ENCODE measurements around the gene GEMIN8.

The GEMIN8 gene, protein sequence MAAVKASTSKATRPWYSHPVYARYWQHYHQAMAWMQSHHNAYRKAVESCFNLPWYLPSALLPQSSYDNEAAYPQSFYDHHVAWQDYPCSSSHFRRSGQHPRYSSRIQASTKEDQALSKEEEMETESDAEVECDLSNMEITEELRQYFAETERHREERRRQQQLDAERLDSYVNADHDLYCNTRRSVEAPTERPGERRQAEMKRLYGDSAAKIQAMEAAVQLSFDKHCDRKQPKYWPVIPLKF

DNA sequence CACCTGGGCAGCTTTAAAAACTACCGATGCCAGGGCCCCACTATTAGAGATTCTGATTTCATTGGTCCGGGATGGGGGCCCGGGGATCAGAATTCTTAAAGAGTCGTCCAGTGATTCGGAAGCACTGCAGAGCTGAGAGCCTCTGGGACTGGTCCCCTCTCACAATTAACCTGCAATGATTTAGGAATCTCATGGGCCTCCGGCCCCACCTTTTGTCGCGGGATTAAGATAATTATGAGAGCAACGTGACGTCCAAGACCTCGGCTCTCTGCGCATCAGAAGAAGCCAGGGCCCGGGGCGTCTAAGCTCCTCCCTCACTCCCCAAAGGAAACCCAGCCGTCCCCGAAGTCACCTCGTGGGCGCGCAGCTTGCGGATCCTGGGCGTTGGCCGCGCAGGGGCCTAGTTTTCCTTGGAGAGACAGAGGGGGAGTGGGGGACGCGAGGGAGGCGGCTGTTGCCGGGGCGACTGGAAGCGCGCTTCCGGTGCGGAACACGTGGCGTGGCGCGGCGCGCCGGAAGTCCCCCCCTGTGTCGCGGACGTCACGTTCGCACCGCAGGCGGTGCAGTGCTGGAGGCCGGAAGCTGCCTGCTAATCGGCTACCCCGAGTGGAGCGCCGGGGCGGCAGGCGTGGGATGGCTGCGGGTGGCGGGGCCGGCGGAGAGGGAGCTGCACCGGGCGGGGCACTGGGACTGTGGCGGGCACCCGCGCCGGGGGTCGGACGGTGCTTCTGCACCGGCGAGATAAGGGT, at the start of gene GEMIN8:
Gene GEMIN8, minus strand, starts transcription at position 468 of the 749 bp plus-strand sequence. CDS start 8,414 bp downstream, outside the sequence.
- peak; percentile 68 for DNase-seq

DNA sequence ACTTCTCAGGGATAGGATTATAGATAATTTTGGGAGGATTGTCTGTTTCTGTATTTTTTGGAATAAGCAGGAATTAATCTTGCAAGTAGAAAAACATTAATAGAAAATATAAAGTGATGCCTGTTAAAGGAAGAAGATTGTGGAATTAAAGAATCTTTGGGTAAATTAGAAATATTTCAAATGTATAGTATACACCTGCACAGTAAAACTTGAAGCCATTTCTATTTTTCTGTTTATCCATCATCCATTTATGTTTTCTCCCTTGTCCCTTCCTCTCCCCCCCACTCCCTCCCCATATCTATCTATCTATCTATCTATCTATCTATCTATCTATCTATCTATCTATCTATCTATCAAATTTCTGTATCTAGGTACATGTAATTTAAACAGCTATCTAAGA, 46.9 kb upstream of the GEMIN8 start:
- DNase-seq: no peak

DNA sequence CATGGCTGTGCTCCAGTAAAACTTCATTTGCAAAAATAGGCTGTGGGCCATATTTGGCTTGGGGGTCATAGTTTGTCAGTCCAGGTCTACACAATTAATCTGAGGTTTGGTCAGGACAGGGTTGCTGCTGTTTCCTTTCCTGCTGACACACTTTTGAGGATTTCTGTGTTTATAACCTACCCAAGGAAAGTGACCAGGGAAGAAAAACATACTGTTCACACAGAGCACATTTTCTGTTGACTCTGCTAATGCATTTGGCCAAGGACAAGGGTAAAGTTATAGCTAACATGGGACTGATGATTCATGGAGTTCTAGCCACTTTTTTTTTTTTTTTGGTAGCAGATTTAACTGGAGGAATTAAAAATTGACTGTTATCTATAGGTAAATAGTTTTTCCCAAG, 43.9 kb upstream of the GEMIN8 start:
- no peak for DNase-seq

DNA sequence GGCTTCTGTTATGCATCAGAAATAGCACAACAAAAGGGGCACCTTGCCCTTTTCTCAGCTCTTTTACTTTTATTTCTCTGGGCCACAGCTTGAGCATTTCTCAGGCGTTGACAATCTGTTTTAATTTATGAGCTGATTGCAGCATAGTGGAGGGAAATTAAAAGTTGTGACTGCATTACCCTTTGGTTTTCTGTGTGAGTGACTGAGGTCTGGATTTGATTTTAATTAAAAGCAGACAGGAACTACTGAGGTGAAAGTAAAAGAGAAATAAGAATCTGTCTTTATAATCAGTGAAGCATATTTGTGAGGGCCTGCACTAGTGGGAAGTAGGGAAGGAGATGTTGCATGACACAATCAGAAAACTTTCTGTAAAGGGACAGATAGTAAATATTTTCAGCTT, 43.4 kb upstream of the GEMIN8 start:
- no peak for DNase-seq

DNA sequence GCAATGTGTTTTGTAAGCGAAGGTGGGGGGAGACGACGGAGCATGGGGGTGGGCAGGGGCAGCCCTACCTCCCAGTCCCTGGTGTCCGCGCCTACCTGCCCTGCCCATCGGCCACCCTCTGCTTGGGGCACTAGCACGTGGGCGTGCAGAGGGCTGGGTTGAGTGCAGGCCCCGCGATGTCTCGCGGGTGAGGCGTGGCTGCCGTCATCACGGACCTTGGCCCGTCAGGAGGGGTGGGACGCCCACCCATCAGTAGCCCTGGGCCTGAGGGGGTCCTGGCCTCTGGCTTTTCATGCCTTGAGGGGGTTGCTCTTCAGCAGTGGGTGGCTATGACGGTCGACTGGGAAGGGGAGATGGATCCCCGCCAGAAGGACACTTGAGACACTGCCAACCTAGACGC, 36.1 kb upstream of the GEMIN8 start:
- DNase-seq: no peak

DNA sequence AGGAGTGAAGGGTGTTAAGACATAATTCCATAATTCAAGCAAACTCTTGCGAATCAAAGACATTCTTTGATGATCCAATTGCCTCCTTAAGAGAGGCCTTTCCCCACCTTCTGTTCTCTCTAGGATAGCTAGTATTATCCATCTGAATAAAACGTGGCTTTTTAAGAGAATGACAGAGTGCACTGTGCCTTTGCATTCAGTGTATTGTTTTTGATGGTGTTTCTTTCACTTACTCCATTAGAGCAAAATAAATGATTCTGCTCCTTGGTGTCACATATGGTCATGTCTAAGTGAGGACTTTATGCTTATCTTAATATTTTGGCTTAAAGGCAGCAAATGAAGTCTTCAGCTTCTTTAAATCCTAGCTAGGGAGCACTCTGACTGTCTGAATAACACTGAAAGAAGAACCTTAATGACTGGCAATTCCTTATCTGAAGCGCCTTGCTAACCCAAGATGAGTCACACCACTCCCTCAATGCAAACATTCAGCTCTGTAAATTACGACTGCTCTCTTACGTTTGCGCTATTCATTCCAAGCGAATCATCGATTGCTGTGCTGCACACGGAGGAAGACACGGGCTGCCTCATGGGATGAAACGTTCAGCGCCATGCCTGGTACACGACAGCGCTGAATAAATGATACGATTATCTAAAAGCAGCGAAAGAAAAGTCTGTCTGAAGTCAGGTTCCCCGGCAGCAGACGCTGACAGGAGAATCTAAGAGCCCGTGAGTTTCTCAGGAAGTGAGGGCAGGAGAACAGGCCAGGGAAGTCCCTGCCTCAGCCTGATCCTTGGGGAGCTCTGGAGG, 35.1 kb upstream of the GEMIN8 start:
- DNase-seq: no peak

DNA sequence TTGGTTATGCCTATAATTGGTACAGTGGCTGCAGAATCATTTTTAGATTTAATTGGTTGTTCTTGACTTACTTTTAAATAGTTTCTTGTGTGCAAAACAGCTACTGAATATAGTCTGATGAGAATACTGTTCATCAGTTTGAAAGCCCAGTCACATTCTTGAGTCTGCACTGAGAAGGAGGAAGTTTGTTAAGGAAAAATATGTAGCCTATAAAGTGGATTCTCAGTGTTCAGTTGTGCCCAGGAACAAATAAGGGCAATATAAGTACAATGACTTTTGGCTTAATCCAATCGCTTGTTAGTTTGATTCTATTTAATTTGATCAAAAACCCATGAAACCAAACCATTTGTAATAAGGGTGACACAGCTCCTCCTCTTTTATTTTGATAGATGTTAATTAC, 32.8 kb upstream of the GEMIN8 start:
- DNase-seq: no peak

DNA sequence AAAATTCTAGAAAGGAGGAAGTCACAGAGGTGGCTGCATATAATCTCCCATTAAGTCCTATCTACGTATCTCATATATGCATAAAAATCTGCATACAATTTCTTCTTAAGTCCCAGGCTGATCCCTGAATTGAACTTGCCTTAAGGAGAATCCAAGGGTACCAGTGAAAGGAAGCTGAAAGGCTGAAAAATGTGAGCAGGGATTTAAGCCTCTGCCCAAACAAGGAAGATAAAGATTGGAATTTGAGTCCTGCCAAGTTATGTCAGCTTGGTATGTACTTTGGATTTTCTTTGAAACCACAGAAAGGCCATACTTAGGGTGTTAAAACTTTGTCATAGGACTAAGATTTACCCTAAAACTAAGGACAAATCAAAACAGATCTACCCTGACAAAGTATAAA, 26.5 kb upstream of the GEMIN8 start:
- no peak for DNase-seq

DNA sequence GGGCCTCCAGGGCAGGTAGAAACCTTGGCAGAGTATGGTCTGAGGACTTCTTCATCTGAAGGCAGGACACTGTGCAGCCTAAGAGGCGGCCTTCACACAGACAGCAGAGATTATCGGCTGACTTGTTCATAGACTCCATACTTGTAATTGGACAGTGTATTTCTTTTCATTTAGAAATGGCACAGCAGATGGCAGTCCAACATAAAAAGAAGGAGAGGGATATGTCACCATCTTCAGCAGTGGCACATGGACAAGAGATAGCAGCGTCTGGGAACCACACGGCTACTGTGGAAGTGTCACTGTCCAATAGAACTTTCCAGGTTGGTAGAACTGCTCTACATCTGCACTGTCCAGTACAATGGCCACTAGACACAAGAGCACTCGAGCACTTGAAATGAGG, 21.7 kb upstream of the GEMIN8 start:
- no peak for DNase-seq

DNA sequence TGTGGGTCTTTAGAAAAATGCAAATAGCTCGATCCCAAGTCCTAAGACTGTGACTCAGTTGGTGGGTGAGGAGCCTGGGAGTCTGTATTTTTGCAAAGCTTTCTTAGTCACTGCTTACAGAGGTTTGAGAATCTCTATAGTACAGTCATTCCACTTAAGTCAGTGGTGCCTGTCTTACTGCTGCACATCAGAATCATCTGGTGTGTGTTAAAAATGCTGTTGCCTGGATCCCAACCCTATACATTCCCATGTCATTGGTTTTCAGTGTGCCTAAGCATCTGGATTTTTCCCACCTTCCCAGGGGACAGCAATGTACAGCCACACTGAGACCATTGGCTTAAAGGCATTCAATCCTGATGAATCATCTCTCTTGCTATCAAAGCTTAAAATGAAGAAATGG, 21.0 kb upstream of the GEMIN8 start:
- DNase-seq: no peak

DNA sequence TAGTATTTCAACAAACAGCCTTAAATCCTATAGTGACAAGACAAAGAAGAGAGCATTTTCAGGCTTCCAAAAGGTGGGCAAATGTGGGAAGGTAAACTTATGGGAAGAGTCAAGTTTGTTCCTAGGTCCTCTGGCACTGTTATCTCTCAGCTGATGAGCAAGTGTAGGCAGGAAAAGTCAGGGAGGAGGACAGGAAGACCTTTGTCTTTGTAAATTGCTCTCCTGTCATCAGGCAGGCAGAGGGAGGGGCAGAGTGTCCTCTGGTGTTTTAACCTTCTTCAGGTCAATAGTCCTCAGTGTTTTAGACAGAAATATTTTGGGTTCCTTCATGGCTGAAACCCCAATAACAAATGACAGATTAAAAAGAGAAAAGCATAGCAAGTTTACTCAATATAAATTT, 13.5 kb upstream of the GEMIN8 start:
- no peak for DNase-seq

DNA sequence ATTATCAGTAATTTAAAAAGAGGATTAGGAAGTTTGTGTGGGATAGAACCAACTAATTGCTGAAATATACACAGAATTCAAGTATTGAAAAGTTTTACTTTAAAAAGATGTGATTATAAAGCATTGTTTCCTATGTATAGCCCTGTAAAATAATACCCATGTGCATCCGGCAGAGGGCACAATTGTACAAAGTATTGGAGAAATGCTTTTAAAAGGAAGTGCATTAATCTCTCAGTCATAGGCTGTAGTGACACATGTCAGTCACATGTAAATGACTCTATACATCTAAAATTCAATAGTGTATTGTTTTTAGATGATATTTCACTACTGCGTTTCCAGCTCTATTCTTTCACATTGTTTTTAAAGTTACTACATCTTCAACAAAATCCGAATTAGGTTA, 9.7 kb upstream of the GEMIN8 start:
- DNase-seq: peak; percentile 7

DNA sequence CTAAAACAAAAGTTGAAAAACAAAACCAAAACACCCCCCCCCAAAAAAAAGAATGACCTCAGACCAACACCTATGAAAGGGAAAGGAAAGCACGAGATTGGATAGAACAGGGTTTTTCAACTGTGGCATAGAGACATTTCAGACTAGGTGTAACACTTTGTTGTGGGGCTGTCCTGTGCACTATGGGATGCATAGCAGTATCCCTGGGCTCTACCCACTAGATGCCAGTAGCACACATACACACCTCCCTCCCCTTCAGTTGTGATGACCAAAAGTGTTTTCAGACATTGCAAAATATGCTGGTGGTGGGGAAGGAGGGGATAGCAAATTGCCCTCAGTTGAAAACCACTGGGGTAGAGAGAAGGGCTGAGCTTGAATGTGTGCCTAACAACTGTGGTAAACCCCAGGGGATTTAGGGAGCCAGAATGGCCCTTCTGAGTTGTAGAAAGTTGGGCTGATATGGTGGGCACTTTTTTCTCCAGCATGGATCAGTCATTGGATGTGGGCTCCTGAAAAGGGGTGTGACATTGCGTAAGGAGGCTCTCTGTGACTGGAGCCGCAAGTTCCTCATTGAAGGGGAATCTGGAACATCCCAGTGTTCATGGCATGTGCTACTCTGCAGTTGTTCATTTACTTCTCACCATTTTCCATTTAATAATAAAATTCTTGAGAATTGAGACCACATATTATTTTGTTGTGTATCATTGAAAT, 8.8 kb upstream of the GEMIN8 start:
- no peak for DNase-seq

DNA sequence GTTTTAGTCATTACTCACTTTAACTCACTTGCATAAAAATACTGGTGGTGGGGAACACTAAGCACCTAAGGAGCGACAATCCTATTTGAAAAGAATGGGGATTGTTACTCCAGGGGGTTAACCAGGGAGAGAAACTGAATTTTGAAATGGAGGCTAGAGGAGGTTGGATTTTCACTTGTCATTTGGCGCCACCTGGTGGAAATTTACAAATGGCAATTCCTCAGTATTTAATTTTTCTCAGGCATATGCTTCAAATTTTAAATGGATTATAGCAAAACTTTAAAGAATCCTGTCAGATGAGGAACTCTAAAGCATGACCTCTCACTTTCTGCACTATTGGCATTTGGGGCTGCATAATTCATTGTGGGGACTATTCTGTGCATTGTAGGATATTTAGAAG, 2.7 kb upstream of the GEMIN8 start:
- DNase-seq: no peak

DNA sequence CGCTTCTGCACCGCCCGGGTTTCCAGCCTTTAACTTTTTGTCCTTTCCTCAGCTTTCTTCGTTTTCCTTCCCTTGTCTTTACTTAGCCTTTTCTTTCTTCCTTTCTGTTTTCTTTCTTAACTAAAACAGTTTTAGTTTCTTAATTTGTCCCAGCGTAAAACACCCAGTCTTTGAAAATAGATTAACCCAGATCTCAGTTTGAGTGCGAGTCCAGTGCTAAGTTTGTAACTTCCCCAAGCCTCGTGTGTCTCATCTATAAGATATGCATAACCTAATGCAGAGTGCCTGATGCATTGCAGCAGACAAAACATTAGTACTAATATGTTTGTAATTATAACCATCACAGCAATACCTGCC, 460 bp upstream of the GEMIN8 start:
- DNase-seq: no peak

DNA sequence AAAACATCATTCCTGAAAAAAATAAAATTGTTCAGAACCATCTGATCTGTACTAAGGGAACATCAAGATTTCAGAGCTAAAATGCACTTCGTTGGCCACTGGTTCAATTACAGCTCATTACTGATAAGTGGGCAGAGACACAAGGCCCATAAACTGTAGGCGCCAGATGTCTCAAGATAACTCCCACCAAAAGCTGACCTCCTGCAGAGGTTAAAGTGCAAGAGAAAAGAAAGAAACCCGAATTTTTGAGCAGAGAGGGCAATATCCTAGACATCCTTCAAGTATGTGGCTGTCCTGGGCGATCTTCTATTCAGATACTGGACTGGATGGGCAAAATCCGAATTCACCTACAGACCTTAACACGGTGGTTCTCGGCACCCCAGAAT, 660 bp downstream of the GEMIN8 start:
- no peak for DNase-seq

DNA sequence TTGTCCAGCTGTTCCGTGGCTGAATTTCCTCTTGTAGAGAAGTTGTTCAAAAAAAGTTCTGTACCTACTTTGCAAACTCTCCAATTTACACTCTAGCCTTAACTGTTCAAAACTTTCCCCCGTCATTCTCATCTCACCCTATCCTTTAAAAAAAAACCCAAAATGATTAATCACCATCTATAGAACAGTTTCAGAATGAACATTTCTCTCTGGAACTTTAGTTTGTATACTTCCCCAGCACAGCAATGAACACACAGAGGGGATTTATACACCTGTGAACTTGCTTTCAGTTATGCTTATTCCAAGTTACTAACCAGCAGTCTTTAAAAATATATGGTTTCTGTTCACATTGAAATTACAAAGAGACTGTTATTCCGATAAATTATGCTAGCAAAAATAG, 1.2 kb downstream of the GEMIN8 start:
- no peak for DNase-seq

DNA sequence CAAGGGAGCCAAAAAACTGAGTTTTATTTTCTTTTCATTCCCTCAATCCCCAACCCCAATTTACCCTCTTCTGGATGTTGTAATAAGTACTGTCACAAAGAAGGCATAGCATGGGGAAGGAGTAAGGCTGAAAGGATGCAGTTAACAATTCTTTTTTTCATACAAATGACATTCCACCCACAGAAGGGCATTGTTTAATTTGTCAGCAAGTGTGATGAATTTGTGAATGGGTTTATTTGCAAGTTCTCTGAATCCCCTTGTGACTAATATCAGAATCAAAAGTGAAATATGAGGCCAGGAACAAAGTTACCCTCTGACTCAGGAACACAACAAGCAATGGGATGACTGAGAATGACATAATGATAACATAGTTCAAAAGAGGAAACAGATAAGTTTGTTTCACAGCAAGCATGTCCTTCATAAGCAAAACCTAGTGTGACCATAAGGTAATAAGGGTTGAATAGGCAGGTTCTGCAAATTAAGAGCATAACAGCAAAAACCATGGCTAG, 2.1 kb downstream of the GEMIN8 start:
- no peak for DNase-seq

DNA sequence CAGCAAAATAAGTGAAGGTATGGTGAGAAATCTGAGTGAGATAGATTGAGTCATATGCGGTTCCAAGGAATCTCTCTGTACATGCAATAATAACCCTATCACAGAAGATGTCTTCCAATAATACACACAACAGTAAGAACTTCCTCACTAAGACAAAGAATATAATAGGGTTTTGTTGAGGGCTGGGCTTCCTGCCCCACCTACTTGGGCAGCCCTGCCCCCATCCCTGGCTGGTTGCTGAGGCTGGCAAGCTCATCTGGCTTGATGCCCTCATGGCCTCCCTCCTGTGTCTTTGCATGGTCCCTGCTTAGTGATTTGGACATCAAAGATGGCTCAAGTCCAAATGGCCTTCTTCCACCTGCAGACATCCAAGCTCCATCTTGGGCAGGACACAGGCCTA, 2.7 kb downstream of the GEMIN8 start:
- DNase-seq: no peak

DNA sequence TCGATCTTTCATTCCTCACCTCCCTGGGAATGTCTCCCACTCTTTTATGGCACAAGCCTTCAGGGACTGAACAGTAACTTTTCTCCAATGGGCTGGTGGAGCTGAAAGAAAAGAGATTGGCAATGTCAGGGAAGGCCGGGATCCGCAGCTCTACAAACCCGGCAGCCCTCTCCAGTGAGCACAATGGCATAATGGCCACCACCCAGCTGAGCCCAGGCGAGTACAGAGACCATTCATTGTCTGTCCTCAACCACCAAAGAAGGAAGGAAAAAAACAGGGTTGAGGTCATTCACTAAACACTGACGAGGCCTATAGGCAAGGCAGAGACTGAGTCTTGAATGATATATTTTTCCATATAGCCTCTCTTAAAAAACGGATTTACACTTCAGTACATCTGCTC, 3.6 kb downstream of the GEMIN8 start:
- no peak for DNase-seq

DNA sequence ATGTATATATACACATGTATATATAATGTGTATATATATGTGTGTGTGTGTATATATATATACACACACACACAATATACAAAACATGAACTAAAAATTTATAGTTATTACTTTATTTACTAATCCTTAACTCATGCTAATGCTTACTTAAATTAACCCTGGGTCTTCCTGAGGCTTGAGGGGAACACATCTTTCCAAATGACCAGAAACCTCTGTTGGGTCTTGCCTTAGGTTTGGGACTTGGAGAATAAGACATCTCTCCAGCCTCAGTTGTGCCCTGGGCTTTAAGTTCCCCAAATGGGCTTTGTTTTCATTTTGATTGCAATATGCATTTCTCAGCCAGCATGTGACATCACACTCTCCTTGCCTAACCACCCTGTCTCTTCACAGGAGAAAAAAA, 7.7 kb downstream of the GEMIN8 start:
- DNase-seq: no peak

DNA sequence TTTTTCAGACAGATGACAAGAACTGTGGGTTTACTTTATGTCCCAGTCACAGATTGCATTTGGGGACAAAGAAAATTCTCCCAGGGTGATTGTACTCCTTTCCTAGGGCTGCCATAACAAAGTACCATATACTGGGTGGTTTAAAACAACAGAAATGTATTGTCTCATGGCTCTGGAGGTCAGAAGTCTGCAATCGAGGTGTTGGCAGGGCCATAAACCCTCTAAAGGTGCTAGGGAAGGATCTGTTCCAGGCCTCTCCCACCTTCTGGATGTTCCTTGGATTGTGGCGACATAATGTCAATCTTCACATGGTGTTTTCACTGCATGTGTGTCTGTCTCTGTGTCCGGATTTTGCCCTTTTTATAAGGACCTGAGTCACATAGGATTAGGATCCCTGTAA, 12.3 kb downstream of the GEMIN8 start:
- DNase-seq: no peak

DNA sequence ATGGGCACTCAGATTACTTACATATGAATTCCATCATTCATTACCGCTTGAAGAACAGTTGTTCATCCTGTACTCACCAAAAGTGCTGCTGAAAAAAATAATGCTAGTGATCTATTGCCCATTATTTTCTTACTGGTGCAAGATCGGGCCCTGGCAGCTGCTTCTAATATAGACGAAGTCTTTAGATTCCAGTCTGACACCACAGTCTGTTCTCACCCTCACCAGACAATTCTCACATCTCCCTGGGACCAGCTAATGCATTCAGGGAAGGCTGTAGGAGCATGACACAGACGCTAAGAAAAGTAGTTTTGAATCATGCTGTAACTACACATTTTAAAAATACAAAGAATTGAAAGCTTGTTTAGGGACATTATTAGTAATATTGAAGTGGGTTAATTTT, 13.8 kb downstream of the GEMIN8 start:
- DNase-seq: no peak
